ENCODE measurements around the gene CATSPER3.

DNA sequence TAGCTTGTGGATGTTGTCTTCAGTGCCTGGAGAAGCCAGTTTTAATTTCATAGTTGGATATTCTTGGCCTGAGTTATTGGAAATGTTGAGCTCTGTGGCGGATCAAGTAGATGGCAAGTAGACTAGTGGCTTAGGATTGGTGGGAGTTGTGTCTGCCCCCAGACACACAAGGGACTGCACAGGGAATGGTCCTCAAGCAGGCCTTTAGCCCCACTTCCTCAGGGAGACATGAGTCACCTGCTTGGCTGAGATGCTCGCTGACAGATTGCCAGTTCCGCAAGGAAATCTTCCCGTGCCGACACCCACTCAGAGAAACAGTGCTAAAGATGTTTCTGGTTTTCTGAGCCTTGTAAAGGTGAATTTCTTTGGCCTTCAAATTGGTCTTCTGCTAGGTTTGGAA lies 18.8 kb upstream of the CATSPER3 start:
- no peak for TF ChIP-seq POLR2A (IDR thresholded peaks at IDR 0.05)
- no peak for TF ChIP-seq CTCF (IDR thresholded peaks at IDR 0.05)
